T-helper 22 cell (primary cell): Measurements from ENCODE around the gene RPL18A.

Source experiments
- DNase-seq: peaks from one replicate; pipeline ENCODE4 v3.0.0-alpha.2; 2020; ENCODE audit warnings: low read depth

The RPL18A gene

DNA sequence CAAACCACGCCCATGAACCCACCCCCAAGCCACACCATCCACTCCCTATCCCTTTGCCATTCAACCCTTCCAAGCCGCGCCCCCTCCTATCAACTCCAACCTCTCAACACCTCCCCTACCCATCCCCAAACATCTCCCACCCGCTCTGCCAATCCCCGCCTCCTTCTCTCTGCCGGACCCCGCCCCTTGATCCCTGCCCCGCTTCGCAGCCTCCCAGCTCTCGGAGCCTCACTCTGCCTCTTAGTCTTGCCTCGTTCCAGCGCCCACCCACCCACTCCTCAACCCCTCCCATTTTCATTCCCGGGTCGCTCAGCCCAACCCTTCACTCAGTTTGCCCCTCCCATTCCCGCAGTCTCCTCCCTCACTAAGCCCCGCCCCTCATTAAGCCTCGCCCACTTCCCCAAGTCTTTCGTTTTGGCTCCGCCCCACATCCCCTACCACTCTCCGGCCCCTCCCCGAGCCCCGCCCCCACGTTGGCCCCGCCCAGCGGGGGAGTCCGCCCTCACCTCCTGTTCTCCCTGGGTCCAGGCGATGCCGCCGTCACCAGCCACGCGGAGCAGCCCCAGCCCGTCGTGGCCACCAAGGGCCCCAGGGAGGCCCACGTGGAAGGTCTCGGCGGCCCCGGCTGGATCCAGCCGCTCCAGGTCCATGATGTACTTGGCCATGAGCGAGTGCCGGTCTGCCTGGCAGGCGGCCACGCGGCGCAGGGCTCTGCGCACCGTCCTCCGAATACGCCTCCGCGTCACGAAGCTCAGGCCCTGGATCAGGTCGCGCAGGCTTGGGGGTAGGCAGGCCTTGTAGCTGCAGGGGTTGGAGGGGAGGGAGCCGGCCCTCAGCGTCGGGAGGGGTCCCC lies 17.7 kb upstream of the RPL18A start:
- no peak for DNase-seq

DNA sequence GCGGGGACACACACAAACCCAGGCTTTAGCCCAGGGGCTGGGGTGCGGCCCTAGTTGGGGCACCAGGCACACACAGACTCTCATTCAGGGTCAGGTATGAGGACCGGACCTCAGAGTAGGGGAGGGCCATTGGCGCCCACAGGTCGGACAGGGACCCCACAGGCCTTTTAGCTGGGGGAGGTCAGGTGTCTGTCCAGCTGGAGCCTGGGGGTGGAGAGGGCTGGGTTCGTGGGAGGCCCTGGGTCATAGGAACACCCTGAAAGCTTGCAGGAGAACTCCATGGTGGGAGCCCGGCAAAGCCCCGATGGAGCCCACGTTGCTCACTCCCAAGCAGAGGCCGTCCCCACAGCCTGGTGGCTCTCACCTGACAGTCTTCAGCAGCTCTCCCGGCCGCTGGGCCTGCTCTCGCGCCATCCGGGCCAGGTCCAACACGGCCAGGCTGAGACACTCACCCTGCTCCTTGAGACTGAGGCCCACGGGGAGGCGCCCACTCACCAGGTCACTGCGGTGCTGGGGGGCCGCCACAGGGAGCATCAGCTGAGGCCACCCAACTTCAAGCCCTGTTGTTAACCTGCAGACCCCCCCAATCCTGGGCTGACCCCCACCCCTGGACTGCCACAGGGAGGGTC lies 16.9 kb upstream of the RPL18A start:
- DNase-seq, result no peak

DNA sequence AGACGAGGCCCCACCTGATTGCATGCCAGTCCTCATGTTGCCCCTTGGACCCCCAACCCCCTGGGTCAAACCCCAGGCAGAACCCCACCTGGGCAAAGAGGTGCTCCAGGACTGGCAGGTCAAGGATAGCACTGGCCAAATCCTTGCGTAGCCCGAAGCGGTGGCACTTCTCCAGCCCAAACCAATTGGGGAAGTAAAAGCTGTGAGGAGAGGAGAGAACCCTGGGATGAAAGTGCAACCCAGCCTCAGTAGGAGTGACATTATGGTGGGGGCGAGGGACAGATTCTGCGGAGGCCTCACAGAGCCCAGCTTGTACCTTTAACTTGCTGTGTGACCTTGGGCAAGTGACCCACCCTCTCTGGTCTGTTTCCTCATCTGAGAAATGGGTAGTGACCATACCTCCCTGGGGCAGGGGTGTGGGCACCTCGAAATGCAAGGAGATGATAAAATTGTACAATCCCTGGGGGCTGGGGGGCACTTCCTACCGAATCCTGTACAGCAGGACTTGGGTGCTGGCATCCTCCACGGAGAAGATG lies 16.4 kb upstream of the RPL18A start:
- DNase-seq, result no peak

DNA sequence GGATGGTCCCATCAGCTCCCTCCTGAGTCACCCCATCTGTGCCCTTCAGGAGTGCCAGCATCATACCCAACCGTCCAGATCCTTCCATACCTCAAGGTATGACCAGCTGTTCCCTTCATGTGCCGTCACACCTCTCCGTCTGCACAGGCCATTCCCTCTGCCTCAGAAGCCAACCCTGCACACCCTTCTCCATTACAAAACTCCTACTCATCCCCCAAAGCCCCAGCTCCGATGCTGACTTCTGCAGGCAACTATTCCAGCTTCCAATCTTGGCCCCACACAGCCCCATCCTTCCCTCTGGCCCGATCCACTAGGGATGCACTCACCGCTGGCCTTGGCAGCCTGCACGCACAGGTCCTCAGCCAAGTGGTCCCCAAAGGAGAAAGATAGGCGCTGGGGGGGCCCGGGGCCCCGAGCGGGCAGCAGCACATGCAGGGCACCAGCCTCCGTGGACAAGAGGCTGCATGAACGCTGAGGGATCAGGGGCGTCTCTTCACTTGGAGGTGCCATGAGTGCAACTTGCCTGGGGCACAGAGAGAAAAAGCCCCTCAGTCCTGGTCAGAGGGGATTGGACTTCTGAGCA lies 15.7 kb upstream of the RPL18A start:
- no peak for DNase-seq

DNA sequence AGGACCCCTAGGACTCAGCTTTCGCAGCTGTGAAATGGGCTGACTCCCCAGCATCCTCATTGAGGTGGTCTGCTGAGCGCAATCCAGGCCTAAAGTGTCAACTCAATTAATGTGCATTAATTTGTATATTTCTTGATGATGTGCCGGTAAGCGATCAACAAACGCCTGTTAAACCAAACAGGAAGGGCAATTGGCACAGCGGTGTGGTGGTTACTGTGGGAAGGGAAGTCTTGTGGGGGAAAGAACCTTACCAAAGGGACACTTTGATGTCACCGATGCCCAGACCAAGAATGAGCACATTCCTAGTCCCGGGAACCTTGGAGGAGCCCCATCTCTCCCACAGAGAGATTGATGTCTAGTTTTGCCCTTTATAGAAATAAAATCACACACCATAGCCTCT lies 13.6 kb upstream of the RPL18A start:
- DNase-seq, result peak; percentile 51

DNA sequence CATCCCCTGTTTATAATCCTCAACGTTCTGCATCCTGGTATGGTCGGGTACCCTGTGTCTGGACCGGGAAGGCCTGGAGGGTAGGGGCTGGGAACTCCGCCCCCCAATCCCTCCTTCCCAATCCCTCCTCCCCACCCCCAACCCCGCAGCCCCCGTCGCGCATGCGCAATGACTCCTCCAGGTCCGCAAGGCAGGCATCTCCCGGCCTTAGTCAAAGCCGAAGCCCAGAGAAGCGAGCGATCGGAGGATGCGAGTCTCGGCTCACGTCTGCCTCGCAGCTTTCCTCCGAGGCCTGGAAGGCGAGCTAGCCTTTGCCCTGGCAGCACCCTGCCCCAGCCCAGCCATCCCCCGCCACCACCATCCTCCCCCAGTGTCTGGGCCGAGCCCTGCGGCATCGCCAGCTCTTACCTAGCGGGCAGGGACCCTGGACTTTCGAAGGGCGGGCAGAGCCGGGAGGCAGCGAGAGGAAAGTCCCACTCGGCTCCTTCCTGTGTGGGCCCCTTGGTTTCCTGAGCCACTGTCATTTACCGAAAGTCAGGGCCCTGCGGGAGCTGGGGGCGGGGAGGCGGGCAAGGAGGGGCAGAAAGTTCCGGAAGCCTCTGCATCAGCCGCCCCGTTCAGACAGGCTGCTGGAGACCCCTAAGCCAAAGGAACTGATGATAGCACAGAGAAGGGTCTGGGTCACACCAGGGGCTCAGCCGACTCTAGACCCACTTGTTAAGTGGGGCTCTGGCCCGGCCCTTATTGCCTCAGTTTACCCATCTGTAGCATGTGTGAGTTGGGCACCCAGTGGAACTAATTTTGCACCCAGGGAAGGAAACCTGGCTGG lies 12.0 kb upstream of the RPL18A start, which contains the start of gene JAK3:
TSS of gene JAK3 (minus strand) at position 445 of the 829 bp plus-strand sequence. CDS start 3,565 bp downstream, outside the sequence.
- peak; percentile 76 for DNase-seq

DNA sequence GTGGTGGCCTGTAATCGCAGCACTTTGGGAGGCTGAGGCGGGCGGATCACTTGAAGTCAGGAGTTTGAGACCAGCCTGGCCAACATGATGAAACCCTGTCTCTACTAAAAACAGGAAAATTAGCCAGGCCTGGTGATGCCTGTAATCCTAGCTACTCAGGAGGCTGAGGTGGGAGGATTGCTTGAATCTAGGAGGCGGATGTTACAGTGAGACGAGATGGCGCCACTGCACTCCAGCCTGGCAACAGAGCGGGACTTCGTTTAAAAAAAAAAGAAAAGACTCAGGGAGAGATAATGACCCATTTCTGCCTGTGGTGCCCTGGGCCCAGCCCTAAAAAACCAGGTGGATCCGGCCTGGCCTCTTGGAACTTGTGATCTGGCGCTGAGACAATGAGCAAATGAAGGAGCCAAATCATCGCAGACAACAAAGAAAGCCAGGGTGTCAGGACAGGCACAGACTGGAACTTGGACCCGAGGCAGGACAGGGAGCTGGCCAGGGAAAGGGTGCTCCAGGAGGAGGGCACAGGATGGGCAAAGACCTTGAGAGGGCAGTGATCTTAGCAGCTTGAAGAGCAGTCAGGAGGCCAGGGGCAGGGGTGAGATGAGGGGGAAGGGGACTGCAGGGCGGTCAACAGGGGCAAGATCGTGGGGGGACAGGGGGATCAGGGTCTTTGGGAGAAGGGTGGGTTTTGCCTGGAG lies 11.0 kb upstream of the RPL18A start:
- DNase-seq, result no peak

DNA sequence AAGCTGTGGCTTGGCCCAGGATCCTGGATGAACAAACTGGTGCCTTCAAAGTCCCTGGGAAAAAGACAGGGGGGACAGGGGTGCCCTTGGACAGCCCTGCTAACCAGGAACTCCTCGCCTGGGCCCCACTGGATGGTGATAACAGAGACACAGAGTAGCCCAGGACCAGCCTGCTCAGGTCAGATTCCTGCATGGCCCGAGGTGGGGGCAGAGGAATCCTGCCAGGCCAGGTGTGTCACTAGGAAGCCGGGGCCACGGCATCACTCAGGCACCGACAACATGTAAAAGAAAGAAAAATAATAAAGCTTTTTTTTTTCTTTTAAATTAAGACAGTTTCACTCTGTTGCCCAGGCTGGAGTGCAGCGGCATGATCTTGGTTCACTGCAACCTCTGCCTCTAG lies 5.6 kb upstream of the RPL18A start:
- DNase-seq, result no peak

DNA sequence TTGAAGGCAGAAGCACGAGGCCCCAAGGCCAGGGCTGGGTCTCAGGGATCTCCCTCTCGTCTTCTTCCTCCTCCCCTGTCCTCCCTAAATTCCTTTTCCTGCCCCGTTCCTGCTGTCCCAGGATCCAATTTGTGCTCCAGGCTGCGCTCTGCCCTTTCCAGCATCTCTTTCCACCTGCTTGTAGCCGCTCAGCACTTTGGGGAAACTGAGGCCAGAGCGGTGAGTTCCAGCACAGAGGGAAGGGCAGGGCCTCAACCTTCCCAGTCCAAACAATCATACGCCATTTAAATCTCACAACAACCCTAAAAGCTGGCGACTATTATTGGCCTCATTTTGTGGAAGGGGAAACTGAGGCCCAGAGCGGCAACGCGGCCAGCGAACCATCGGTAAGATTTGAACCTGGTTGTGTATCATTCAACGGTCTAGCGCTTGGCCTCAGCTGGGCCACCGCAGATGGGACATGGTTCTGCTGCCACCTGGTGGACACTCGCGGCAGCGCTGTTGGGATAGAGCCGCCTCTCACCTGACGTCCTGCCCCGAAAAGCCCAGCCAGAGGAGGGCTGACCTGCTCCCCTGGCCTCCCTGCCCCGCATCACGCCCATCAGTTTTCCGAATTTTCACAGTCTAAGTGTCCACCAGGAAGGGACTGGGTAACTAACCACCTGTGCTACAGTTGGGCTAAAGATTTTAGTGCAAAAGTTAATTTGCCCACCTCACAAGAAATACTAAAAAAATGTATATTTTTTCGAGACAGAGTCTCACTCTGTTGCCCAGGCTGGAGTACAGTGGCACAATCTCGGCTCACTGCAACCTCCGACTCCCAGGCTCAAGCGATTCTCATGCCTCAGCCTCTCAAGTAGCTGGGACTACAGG lies 4.2 kb upstream of the RPL18A start:
- peak; percentile 61 for DNase-seq

DNA sequence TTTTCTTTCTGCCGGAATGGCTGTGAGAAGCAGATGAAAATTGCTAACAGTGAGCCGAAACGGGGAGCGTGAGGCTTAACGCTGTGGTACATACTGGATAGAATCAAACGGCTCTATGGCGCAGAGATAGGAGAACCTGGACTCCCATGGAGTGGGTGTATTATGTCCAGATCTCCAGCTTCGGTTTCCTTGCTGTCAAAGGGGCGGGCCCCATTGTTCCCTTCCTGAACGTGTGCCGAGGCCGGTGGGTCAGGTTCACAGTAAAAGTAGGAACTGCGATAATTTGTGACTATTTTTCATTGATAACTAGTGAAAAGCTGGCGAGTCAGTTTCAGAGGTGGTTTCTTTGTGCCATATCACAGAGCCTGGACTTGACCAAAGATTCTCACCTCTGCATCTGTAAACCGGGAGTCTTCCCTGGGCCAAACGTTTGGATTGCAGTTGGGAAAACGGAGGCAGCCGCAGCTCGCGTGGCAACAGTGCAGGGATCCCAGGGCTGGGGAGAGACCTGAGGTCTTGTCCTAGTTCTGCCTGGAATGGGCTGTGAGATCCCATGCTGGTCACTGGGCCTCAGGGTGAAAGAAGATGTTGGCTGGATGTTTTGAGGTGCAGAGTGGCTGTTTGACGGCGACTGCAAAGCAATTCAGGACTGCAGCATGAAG lies 752 bp downstream of the RPL18A start:
- DNase-seq, result no peak

DNA sequence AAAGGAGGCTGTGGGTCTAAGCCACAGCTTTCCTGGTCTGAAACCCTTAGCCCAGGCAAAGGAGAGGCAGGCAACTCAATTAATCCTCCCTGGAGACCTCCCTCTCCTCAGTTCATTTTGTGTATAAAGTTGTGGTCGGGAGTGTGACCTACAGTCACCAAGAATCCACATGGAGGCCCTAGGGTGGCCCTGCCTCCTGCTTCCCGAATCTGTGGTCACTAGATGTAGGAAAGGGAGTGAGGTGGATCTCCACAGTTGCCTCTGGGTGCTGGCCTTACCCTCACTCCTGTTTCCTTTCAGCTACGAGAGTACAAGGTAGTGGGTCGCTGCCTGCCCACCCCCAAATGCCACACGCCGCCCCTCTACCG lies 1.3 kb downstream of the RPL18A start:
- DNase-seq, result no peak

DNA sequence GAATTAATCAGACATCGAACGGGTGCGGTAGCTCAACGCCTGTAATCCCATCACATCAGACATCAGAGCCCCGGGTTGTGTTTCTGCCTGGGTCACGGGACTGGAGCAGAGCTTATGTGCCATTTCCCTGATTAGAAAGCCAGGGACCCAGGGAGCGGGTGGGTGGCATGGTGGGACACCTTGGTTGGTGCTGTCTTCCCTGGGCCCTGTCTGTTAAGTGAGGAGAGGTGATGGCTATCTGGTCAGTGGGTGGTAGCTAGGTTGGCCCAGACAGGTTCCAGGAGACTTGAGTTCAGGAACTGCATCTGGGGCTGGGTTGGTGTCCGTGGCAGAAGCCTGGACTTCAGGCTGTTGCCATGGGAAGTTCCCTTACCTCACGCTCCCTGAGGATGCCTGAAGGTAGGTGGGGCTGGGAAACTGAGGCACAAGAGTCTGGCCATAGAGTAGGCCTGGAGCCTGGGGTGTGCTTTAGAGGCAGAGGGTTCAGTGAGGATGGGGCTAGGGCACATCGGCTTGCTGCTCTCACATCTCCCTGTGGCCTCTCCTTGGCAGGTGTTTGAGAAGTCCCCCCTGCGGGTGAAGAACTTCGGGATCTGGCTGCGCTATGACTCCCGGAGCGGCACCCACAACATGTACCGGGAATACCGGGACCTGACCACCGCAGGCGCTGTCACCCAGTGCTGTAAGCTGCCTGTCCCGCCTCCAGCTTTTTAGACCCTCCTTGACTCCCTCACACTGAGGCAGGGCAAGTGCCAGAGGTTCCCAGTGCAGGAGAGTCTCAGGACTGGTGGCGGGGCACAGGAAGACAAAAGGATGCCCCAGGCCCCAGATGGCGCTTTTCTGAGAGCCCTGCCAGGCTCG lies 2.1 kb downstream of the RPL18A start:
- no peak for DNase-seq

DNA sequence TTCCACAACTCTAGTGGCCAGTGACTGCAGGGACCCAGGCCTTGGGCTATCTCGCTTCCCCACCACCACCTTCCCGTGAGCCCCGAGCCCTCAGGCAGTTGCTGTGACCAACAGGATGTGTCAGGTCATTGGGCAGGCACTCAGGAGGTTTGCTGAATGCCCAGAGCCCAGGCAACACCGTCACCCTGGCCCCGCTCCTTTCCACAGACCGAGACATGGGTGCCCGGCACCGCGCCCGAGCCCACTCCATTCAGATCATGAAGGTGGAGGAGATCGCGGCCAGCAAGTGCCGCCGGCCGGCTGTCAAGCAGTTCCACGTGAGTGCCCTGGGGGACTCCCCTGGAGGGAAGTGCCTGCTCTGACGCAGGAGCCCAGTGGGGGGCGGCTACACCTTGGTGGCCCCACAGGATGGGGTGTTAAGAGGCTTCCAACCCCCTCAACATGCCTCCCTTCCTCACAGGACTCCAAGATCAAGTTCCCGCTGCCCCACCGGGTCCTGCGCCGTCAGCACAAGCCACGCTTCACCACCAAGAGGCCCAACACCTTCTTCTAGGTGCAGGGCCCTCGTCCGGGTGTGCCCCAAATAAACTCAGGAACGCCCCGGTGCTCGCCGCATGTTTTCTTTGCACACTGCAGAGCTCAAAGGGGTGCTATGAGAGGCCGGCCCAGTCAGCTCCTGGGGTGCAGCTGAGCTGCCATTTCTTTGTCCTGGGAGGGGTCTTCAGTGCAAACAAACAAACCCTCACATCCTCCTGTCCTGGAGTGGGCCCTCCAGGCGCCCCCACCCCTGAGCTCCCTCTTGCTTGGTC lies 3.2 kb downstream of the RPL18A start:
- no peak for DNase-seq

DNA sequence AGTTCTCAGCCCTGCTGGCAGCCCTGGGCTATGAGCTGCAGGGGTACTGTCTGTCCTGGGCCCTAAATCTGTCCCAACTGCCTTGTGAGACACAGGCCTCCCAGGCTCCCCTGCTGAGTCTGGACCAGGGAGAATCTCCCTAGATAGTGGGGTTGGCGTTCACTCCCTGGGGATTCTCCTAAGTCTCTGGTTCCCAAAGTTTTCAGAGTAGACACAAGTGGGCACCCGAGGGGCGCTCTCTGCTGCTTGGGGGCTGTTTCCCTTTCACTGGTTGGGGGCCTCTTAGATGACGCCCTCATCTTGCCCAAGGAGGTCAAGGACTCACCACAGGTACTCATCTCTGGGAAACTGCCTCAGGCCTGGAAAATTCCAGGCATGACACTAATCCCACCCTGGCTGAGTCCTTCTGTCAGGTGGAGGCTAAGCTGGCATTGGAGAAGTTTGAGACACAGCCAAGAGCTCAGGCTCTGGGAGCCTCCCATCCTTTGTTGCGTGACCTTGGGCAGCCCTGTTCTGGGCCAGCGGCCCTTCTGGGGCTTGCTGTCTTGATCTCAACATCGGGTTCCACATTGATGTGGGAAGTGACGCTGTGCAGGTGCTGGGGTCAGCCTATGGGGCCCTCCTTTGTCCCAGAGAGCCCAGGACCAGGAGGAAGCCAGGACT lies 3.9 kb downstream of the RPL18A start:
- no peak for DNase-seq

DNA sequence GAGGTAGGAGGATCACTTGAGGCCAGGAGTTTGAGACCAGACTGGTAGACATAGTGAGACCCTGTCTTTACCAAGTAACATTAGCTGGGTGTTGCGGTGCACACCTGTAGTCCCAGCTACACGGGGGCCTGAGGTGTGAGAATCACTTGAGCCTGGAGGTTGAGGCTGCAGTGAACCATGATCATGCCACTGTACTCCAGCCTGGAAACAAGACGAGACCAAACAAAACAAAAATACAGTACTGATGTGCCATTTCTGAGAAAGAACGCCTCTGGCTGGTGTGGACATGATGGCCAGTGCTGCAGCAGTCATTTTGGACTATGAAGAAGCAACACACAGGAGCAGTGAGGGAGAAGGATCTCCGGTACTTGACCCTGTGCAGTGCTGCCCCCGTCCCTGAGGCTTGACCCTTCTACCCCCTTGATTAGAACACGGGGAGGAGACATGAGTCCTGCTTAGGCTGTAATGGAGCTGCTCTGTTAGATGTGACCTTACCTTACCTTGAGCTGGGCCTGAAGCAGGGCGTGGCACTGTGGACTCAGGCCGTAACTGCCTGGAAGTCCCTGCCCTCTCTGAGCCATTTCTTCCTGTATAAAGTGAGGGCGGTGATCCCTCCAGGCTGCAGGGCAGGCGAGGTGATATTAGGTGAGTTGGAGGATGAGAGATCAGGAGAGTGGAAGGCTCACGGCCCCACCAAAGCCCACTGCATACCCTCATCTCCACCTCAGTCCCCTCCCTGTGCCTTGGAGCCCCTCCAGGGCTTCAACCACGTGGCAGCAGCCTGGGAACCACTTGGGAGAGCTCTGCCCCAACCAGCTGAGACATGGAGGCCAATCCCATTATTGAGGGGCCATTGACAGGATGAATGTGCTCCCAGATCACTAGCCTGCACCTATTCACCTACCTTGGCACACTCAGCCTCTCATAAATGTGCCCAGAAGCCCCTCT lies 5.9 kb downstream of the RPL18A start:
- no peak for DNase-seq

DNA sequence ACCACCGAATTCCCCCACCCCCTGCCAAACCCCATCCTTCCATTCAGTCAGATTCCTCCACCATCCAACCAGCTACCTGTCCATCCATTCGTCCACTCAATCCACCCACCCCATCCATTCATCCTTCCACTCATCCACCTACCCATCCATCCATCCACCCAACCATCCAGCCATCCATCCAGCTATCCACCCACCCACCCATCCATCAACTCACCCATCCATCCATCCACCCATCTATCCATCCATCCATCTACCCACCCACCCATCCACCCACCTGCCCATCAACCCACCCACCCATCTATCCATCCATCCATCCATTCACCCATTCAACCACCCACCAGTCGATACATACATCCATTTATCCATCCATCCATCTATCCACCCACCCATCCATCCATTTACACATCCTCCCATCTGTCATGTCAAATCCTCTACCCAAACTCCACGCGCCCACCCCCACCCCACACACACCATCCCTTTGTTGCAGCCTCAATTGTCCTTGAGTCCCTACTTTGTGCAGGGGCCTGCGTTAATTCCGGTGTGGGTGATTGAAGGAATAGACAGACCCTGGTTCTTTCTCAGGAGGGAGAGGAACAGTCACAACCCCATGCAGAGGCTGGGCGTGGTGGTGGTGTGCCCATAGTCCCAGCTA lies 6.7 kb downstream of the RPL18A start:
- DNase-seq, result no peak
